GM18907 (cell line): Measurements from ENCODE around the gene NEU4.
A peak's percentile ranks its signal among the peaks of the same experiment; 100 is the strongest.
"Not testable (repeated sequence)": the region's sequence is repeated elsewhere in the genome, so short reads cannot be mapped to it uniquely, and the experiment has no call there.

Experiments used
- ATAC-seq: cut with Tn5 transposase; IDR thresholded peaks from one replicate; pipeline ENCODE4 v1.9.1; 2021; ENCODE audit warnings: mild to moderate bottlenecking, moderate library complexity; ENCODE audit not compliant: unreplicated experiment

NEU4 gene

GRCh38 chr2:241827394-241827793 is 18.4 kb downstream of the NEU4 start:
- ATAC-seq, result no peak

- no peak for ATAC-seq
Observed at GRCh38 chr2:241833101-241833663, 24.2 kb downstream of the NEU4 start.

GRCh38 chr2:241833756-241834526 is 24.9 kb downstream of the NEU4 start:
- not testable (repeated sequence) for ATAC-seq

GRCh38 chr2:241834527-241835210 is 25.7 kb downstream of the NEU4 start:
- no peak for ATAC-seq

- no peak for ATAC-seq
Observed at GRCh38 chr2:241835611-241836010, 26.6 kb downstream of the NEU4 start.

GRCh38 chr2:241836292-241836691 is 27.3 kb downstream of the NEU4 start:
- no peak for ATAC-seq

- no peak for ATAC-seq
Observed at GRCh38 chr2:241837197-241837965, 28.4 kb downstream of the NEU4 start.

GRCh38 chr2:241841181-241842066 is 32.4 kb downstream of the NEU4 start:
- ATAC-seq, result no peak

- no peak for ATAC-seq
Observed at GRCh38 chr2:241842067-241842415, 33.0 kb downstream of the NEU4 start.

GRCh38 chr2:241842620-241843211 is 33.7 kb downstream of the NEU4 start:
- ATAC-seq, result no peak

GRCh38 chr2:241843321-241844065 is 34.5 kb downstream of the NEU4 start:
- peak; percentile 11 for ATAC-seq

- ATAC-seq, result peak; percentile 65
Observed at GRCh38 chr2:241844066-241844728, 35.2 kb downstream of the NEU4 start.

- no peak for ATAC-seq
Observed at GRCh38 chr2:241844831-241845578, 36.0 kb downstream of the NEU4 start.

- ATAC-seq, result no peak
Observed at GRCh38 chr2:241846406-241846805, 37.4 kb downstream of the NEU4 start.

GRCh38 chr2:241848761-241849615 is 40.0 kb downstream of the NEU4 start:
- no peak for ATAC-seq

GRCh38 chr2:241849616-241850543 is 40.9 kb downstream of the NEU4 start:
- no peak for ATAC-seq
